ENCODE measurements around the gene SLX1A. TPM values are rescaled to one million over a fixed set of nuclear protein-coding genes. Genes with fewer than 3 reads are reported as not detected.
"Not testable (repeated sequence)": the region's sequence is repeated elsewhere in the genome, so short reads cannot be mapped to it uniquely, and the experiment has no call there.

SLX1A gene
- total RNA-seq (100 to 1,000 TPM in 2 of 5 donors, 10 to 100 TPM in 3; 31.6 to 114 (median 86.4) TPM), total RNA-seq (0 to 0.17 (median 0) reads per million in 29 experiments)
- 32.0 TPM for total RNA-seq (2013)

DNA sequence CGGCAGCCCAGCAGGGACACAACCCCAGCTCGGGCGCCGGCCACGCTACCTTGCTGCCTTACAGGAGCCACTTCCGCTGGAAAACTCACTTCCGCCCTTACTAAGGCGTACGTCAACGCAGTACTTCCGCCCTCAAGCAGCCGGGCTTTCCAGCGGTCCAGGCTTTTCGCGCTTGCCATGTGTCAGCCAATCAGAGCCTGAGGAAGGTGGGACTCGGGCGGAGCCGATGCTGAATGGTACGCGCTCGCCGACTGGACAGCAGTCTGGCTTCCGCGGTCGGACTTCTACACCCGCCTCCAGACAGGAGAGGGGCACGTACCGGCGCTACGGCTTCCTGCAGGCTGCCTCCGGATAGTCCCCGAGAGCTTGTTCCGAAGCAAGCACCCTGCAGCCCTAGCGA is at the start of gene SLX1A, which contains the start of gene BOLA2B:
Gene SLX1A (plus strand): TSS at position 261 of the 400 bp plus-strand sequence. CDS start 210 bp downstream, outside the sequence.
Gene BOLA2B (minus strand): TSS at position 52 of the 400 bp plus-strand sequence. CDS start 71 bp downstream, outside the sequence.
- H3K4me3 ChIP-seq (ENCODE audit: control insufficient read depth in 1 of 2, extremely low read depth in 1 of 2, low read length in 1 of 2): peak within 1 kb of the TSS in 1 of 2 donors; percentile 39
- DNase-seq; H3K4me1 ChIP-seq (ENCODE audit: control insufficient read depth in 1 of 2, extremely low read depth in 1 of 2, insufficient read depth in 2 of 2, low read length in 2 of 2); H3K27ac Mint-ChIP-seq; H3K4me1 Mint-ChIP-seq; CTCF ChIA-PET; H3K27ac ChIP-seq (ENCODE audit: low read length); POLR2A ChIA-PET; H3K27me3 Mint-ChIP-seq; H3K36me3 Mint-ChIP-seq; H3K9me3 Mint-ChIP-seq; H3K36me3 ChIP-seq (ENCODE audit: control insufficient read depth in 2 of 2, extremely low read depth in 1 of 2, insufficient read depth in 1 of 2, low read length in 1 of 2); H3K9me3 ChIP-seq; H3K27me3 ChIP-seq (replicated peaks in 1 of 2; ENCODE audit: control insufficient read depth in 2 of 2, extremely low read depth in 1 of 2, insufficient read depth in 2 of 2, low read length in 1 of 2); H3K4me3 Mint-ChIP-seq: not testable (repeated sequence)
- ATAC-seq (replicated peaks in 1 of 4): peak; percentile 86 to 89 (median 88)
- no CpG with 5 or more reads among the region's 34 CpGs for WGBS (ENCODE audit: insufficient coverage)

GRCh38 chr16:30144017-30144416 is 49.7 kb upstream of the SLX1A start:
- ATAC-seq (replicated peaks in 1 of 4): no peak
- Mint-ChIP-seq H3K4me1 (peaks cover 18 to 24% (median 23%) of the 10 kb centered on the region in 3 donors), H3K27ac (no peak overlapping the region), H3K9me3 (no peaks in the 10 kb centered on the region), H3K36me3 (no peaks in the 10 kb centered on the region), H3K27me3 (no peaks in the 10 kb centered on the region), H3K4me3 (no peak overlapping the region)
- ChIA-PET POLR2A (no interaction called here), CTCF (interaction anchor here in 1 of 2 donors (1.2 kb wide), 1 partner anchor 273 kb away, joined by 3 read pairs; no protein-coding TSS in a partner anchor)
- Histone ChIP-seq H3K9me3 (no peaks in the 10 kb centered on the region), H3K27me3 (replicated peaks in 1 of 2; ENCODE audit: control insufficient read depth in 2 of 2, extremely low read depth in 1 of 2, insufficient read depth in 2 of 2, low read length in 1 of 2) (no peaks in the 10 kb centered on the region), H3K4me1 (ENCODE audit: control insufficient read depth in 1 of 2, extremely low read depth in 1 of 2, insufficient read depth in 2 of 2, low read length in 2 of 2) (peaks cover 9 to 24% of the 10 kb centered on the region in 2 experiments), H3K4me3 (ENCODE audit: control insufficient read depth in 1 of 2, extremely low read depth in 1 of 2, low read length in 1 of 2) (no peak overlapping the region), H3K27ac (ENCODE audit: low read length) (no peak overlapping the region), H3K36me3 (ENCODE audit: control insufficient read depth in 2 of 2, extremely low read depth in 1 of 2, insufficient read depth in 1 of 2, low read length in 1 of 2) (no peaks in the 10 kb centered on the region)
- no peak for DNase-seq

- H3K4me3 Mint-ChIP-seq: no peak overlapping the region
- Histone ChIP-seq H3K27ac (ENCODE audit: low read length) (no peak overlapping the region), H3K9me3 (no peaks in the 10 kb centered on the region), H3K36me3 (ENCODE audit: control insufficient read depth in 2 of 2, extremely low read depth in 1 of 2, insufficient read depth in 1 of 2, low read length in 1 of 2) (no peaks in the 10 kb centered on the region), H3K27me3 (replicated peaks in 1 of 2; ENCODE audit: control insufficient read depth in 2 of 2, extremely low read depth in 1 of 2, insufficient read depth in 2 of 2, low read length in 1 of 2) (no peaks in the 10 kb centered on the region), H3K4me1 (ENCODE audit: control insufficient read depth in 1 of 2, extremely low read depth in 1 of 2, insufficient read depth in 2 of 2, low read length in 2 of 2) (peaks cover 5 to 15% of the 10 kb centered on the region in 2 experiments), H3K4me3 (ENCODE audit: control insufficient read depth in 1 of 2, extremely low read depth in 1 of 2, low read length in 1 of 2) (no peak overlapping the region)
- DNase-seq (no peak), ATAC-seq (replicated peaks in 1 of 4) (no peak)
- H3K9me3 Mint-ChIP-seq: peaks cover 2 to 4% (median 4%) of the 10 kb centered on the region in 3 donors
- peaks cover 11 to 16% (median 15%) of the 10 kb centered on the region in 3 donors for H3K4me1 Mint-ChIP-seq
- H3K27me3 Mint-ChIP-seq: no peaks in the 10 kb centered on the region
- H3K36me3 Mint-ChIP-seq: peaks cover 3% of the 10 kb centered on the region
- whole genome bisulfite sequencing (ENCODE audit: insufficient coverage): no CpG with 5 or more reads among the region's 1 CpG
- CTCF ChIA-PET: no interaction called here
- POLR2A ChIA-PET: no interaction called here
- no peak overlapping the region for H3K27ac Mint-ChIP-seq
Observed at GRCh38 chr16:30144917-30145316, 48.8 kb upstream of the SLX1A start.

- no peaks in the 10 kb centered on the region for H3K27me3 ChIP-seq (replicated peaks in 1 of 2; ENCODE audit: control insufficient read depth in 2 of 2, extremely low read depth in 1 of 2, insufficient read depth in 2 of 2, low read length in 1 of 2)
- ChIA-PET CTCF (interaction anchor here in 1 of 2 donors (0.6 kb wide), 1 partner anchor 35 kb away, joined by 3 read pairs; no protein-coding TSS in a partner anchor), POLR2A (no interaction called here)
- no peak overlapping the region for H3K27ac ChIP-seq (ENCODE audit: low read length)
- no CpG with 5 or more reads among the region's 1 CpG for WGBS (ENCODE audit: insufficient coverage)
- H3K36me3 ChIP-seq (ENCODE audit: control insufficient read depth in 2 of 2, extremely low read depth in 1 of 2, insufficient read depth in 1 of 2, low read length in 1 of 2): no peaks in the 10 kb centered on the region
- peaks cover 2 to 4% (median 4%) of the 10 kb centered on the region in 3 donors for H3K9me3 Mint-ChIP-seq
- no peak overlapping the region for H3K4me3 Mint-ChIP-seq
- H3K27me3 Mint-ChIP-seq: no peaks in the 10 kb centered on the region
- no peak overlapping the region for H3K4me3 ChIP-seq (ENCODE audit: control insufficient read depth in 1 of 2, extremely low read depth in 1 of 2, low read length in 1 of 2)
- peaks cover 3 to 8% of the 10 kb centered on the region in 2 experiments for H3K4me1 ChIP-seq (ENCODE audit: control insufficient read depth in 1 of 2, extremely low read depth in 1 of 2, insufficient read depth in 2 of 2, low read length in 2 of 2)
- peak overlapping the region in 1 of 2 donors; percentile 0 for H3K27ac Mint-ChIP-seq
- peaks cover 9 to 14% (median 11%) of the 10 kb centered on the region in 3 donors for H3K4me1 Mint-ChIP-seq
- ATAC-seq (replicated peaks in 1 of 4) (no peak), DNase-seq (no peak)
- peaks cover 3% of the 10 kb centered on the region for H3K36me3 Mint-ChIP-seq
- no peaks in the 10 kb centered on the region for H3K9me3 ChIP-seq
Observed at GRCh38 chr16:30145657-30146056, 48.0 kb upstream of the SLX1A start.

DNA sequence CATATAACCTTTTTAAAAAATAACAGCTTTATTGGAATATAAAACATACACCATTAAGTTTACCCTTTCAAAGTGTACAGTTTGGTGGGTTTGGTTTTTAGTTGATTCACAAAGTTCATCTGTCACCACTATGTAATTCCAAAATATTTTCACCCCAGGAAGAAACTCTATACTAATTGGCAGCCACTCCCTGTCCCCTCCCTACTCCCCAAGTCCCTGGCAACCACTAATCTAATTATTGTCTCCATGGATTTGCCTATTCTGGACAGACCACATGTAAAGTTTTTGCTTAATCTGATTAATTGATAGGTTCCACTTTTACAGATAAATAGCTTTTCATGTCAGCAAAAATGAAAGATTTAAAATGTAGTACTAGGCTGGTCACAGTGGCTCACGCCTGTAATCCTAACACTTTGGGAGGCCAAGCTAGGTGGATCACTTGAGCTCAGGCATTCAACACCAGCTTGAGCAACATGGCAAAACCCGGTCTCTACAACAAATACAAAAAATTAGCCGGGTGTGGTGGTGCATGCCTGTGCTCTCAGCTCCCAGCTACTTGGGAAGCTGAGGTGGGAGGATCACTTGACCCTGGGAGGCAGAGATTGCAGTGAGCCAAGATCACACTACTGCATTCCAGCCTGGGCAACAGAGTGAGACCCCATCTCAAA is 45.7 kb upstream of the SLX1A start:
- Histone ChIP-seq H3K4me3 (ENCODE audit: control insufficient read depth in 1 of 2, extremely low read depth in 1 of 2, low read length in 1 of 2) (no peak overlapping the region), H3K27me3 (replicated peaks in 1 of 2; ENCODE audit: control insufficient read depth in 2 of 2, extremely low read depth in 1 of 2, insufficient read depth in 2 of 2, low read length in 1 of 2) (no peaks in the 10 kb centered on the region), H3K4me1 (ENCODE audit: control insufficient read depth in 1 of 2, extremely low read depth in 1 of 2, insufficient read depth in 2 of 2, low read length in 2 of 2) (peaks cover 3 to 4% of the 10 kb centered on the region in 2 experiments), H3K36me3 (ENCODE audit: control insufficient read depth in 2 of 2, extremely low read depth in 1 of 2, insufficient read depth in 1 of 2, low read length in 1 of 2) (no peaks in the 10 kb centered on the region), H3K9me3 (no peaks in the 10 kb centered on the region), H3K27ac (ENCODE audit: low read length) (no peak overlapping the region)
- H3K9me3 Mint-ChIP-seq: peaks cover 2 to 4% (median 4%) of the 10 kb centered on the region in 3 donors
- DNase-seq (no peak), ATAC-seq (replicated peaks in 1 of 4) (no peak)
- H3K4me1 Mint-ChIP-seq: peaks cover 5 to 8% (median 6%) of the 10 kb centered on the region in 3 donors
- H3K27ac Mint-ChIP-seq: no peak overlapping the region
- no CpG with 5 or more reads among the region's 3 CpGs for WGBS (ENCODE audit: insufficient coverage)
- H3K36me3 Mint-ChIP-seq: peaks cover 3% of the 10 kb centered on the region
- CTCF ChIA-PET: interaction anchor here in 1 of 2 donors (0.5 kb wide), 1 partner anchor 116 kb away, joined by 8 read pairs; no protein-coding TSS in a partner anchor
- POLR2A ChIA-PET: no interaction called here
- H3K27me3 Mint-ChIP-seq: no peaks in the 10 kb centered on the region
- no peak overlapping the region for H3K4me3 Mint-ChIP-seq

DNA sequence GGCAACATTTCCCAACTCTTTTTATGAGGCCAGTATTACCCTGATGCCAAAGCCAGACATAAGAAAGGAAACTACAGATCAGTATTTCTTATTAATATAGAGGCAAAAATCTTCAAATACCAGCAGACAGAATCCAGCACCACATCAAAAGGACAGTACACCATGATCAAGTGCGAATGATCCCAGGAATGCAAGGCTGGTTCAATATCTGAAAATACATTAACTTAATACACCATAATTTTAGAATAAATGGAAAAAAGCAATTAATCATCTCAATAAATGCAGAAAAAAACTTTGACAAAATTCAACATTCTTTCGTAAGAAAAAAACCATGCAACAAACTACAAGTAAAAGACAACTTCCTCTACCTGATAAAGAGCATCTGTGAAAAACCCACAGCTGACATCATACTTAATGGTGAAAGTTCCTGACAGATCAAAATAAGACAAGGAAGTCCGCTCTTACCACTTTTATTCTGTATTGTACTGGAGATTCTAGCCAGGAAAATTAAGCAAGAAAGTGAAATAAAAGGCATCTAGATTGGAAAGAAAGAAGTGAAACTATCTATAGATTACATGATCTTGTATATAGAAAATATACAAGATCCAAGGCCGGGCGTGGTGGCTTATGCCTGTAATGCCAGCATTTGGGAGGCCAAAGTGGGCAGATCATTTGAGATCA is 44.3 kb upstream of the SLX1A start:
- Mint-ChIP-seq H3K4me3 (no peak overlapping the region), H3K9me3 (peaks cover 2 to 4% (median 4%) of the 10 kb centered on the region in 3 donors), H3K4me1 (peaks cover 0 to 3% (median 0%) of the 10 kb centered on the region in 3 donors), H3K27me3 (no peaks in the 10 kb centered on the region), H3K27ac (no peak overlapping the region), H3K36me3 (peaks cover 3% of the 10 kb centered on the region)
- Histone ChIP-seq H3K4me1 (ENCODE audit: control insufficient read depth in 1 of 2, extremely low read depth in 1 of 2, insufficient read depth in 2 of 2, low read length in 2 of 2) (no peaks in the 10 kb centered on the region), H3K27ac (ENCODE audit: low read length) (no peak overlapping the region), H3K36me3 (ENCODE audit: control insufficient read depth in 2 of 2, extremely low read depth in 1 of 2, insufficient read depth in 1 of 2, low read length in 1 of 2) (no peaks in the 10 kb centered on the region), H3K9me3 (no peaks in the 10 kb centered on the region), H3K27me3 (replicated peaks in 1 of 2; ENCODE audit: control insufficient read depth in 2 of 2, extremely low read depth in 1 of 2, insufficient read depth in 2 of 2, low read length in 1 of 2) (no peaks in the 10 kb centered on the region), H3K4me3 (ENCODE audit: control insufficient read depth in 1 of 2, extremely low read depth in 1 of 2, low read length in 1 of 2) (no peak overlapping the region)
- ATAC-seq (replicated peaks in 1 of 4): no peak
- ChIA-PET CTCF (no interaction called here), POLR2A (interaction anchor here in 1 of 2 donors (0.7 kb wide), 1 partner anchor 1968 kb away, joined by 5 read pairs; no protein-coding TSS in a partner anchor)
- DNase-seq: no peak
- no CpG with 5 or more reads among the region's 5 CpGs for WGBS (ENCODE audit: insufficient coverage)
